Cardiac muscle cell (in vitro differentiated cells and primary cell): ENCODE data around the gene TPD52L2. TPM values are rescaled to one million over a fixed set of nuclear protein-coding genes. Genes with fewer than 3 reads are reported as not detected.
"Not testable (repeated sequence)": the region's sequence is repeated elsewhere in the genome, so short reads cannot be mapped to it uniquely, and the experiment has no call there.

Source experiments
- DNase-seq, 2 donors: peaks; one replicate each; pipeline versions ENCODE4 v3.0.0 to v3.0.0-alpha.2; 2010 to 2017; ENCODE audit warnings: low read depth in 1 of 2, low spot score in 1 of 2
- H3K27ac ChIP-seq: fragments of 200-600 bp; sonication (generic); 2 replicates; pipeline ENCODE4 v1.5.1; 2016
- H3K27me3 ChIP-seq: fragments of 200-600 bp; sonication (generic); 2 replicates; pipeline ENCODE4 v1.6.0; 2016; ENCODE audit warnings: control low read depth
- H3K36me3 ChIP-seq: fragments of 200-600 bp; sonication (generic); 2 replicates; pipeline ENCODE4 v1.5.1; 2016; ENCODE audit warnings: control low read depth
- H3K4me1 ChIP-seq: fragments of 200-600 bp; sonication (generic); 2 replicates; pipeline ENCODE4 v1.8.1; 2017; ENCODE audit warnings: low read depth, mild to moderate bottlenecking, mixed run types
- H3K4me3 ChIP-seq: fragments of 200-600 bp; sonication (generic); 2 replicates; pipeline ENCODE4 v1.5.1; 2016; ENCODE audit warnings: mild to moderate bottlenecking
- H3K9me3 ChIP-seq: fragments of 200-600 bp; sonication (generic); 2 replicates; pipeline ENCODE4 v1.5.1; 2017; ENCODE audit warnings: low read depth, mild to moderate bottlenecking, control low read depth
- polyA plus RNA-seq: library from polyadenylated mRNA; unstranded; fragments of >200 nt; fragmentation: Nextera tagmentation; extraction: Ambion mirVana; gene quantifications from 2 replicates; pipeline ENCODE4 v1.2.1, GENCODE V29; 2016
- total RNA-seq: library from RNA; depleted of rRNA; stranded (reverse); fragments of >200 nt; gene quantifications from 2 replicates; pipeline ENCODE4 v1.2.3, GENCODE V29; 2016
- TF ChIP-seq, protein P1 (sequence below): IDR thresholded peaks from 2 replicates; pipeline ENCODE4 v1.5.1; 2012; ENCODE audit warnings: low read depth, mild to moderate bottlenecking, low read length

Gene TPD52L2
- total and polyA plus RNA-seq, 2 experiments from 2014 or later, result 103 to 114 TPM

DNA sequence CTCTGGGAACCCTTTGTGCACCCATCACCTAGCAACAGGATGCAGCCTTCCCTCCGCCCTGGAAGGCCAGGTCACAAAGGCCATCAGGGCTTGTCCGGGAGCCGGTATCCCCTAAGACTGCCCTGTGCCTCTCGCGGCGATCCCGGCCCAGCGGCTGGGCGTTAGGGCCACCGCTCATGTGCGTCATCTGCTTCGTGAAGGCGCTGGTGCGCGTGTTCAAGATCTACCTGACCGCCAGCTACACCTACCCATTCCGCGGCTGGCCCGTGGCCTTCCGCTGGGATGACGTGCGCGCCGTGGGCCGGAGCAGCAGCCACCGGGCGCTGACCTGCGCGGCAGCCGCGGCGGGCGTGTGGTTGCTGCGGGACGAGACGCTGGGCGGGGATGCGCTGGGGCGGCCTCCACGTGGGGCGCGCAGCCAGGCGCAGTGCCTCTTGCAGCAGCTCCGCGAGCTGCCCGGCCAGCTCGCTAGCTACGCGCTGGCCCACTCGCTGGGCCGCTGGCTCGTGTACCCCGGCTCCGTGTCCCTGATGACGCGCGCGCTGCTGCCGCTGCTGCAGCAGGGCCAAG, 3.6 kb upstream of the TPD52L2 start, which contains the start of gene ABHD16B:
Gene ABHD16B (plus strand): TSS at position 134 of the 570 bp plus-strand sequence. CDS start 43 bp downstream, at position 177.
- TF ChIP-seq, protein P1, sequence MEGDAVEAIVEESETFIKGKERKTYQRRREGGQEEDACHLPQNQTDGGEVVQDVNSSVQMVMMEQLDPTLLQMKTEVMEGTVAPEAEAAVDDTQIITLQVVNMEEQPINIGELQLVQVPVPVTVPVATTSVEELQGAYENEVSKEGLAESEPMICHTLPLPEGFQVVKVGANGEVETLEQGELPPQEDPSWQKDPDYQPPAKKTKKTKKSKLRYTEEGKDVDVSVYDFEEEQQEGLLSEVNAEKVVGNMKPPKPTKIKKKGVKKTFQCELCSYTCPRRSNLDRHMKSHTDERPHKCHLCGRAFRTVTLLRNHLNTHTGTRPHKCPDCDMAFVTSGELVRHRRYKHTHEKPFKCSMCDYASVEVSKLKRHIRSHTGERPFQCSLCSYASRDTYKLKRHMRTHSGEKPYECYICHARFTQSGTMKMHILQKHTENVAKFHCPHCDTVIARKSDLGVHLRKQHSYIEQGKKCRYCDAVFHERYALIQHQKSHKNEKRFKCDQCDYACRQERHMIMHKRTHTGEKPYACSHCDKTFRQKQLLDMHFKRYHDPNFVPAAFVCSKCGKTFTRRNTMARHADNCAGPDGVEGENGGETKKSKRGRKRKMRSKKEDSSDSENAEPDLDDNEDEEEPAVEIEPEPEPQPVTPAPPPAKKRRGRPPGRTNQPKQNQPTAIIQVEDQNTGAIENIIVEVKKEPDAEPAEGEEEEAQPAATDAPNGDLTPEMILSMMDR, result no peak
- no peak within 1 kb of the TSS for H3K27ac ChIP-seq
- no peaks in the 10 kb centered on the region for H3K36me3 ChIP-seq
- H3K9me3 ChIP-seq, result no peaks in the 10 kb centered on the region
- H3K4me1 ChIP-seq, result peaks cover 32% of the 10 kb centered on the region
- no peaks in the 10 kb centered on the region for H3K27me3 ChIP-seq
- H3K4me3 ChIP-seq, result no peak within 1 kb of the TSS
- DNase-seq, result no peak

DNA sequence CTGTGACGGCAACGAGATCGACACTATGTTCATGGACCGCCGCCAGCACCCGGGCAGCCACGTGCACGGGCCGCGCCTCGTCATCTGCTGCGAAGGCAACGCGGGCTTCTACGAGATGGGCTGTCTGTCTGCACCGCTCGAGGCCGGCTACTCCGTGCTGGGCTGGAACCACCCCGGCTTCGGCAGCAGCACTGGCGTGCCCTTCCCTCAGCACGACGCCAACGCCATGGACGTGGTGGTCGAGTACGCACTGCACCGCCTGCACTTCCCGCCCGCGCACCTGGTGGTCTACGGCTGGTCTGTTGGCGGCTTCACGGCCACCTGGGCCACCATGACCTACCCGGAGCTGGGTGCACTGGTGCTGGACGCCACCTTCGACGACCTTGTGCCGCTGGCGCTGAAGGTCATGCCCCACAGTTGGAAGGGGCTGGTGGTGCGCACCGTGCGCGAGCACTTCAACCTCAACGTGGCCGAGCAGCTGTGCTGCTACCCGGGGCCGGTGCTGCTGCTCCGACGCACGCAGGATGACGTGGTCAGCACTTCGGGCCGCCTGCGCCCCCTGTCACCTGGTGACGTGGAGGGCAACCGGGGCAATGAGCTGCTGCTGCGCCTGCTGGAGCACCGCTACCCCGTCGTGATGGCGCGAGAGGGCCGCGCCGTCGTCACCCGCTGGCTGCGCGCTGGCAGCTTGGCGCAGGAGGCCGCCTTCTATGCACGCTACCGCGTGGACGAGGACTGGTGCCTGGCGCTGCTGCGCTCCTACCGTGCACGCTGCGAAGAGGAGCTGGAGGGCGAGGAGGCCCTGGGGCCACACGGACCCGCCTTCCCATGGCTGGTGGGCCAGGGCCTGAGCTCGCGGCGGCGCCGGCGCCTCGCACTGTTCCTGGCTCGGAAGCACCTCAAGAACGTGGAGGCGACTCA, 2.8 kb upstream of the TPD52L2 start:
- no peak overlapping the region for H3K27ac ChIP-seq
- DNase-seq, result no peak
- H3K36me3 ChIP-seq, result no peaks in the 10 kb centered on the region
- TF ChIP-seq, protein P1, result no peak
- H3K27me3 ChIP-seq, result no peaks in the 10 kb centered on the region
- peaks cover 27% of the 10 kb centered on the region for H3K4me1 ChIP-seq
- no peak overlapping the region for H3K4me3 ChIP-seq
- no peaks in the 10 kb centered on the region for H3K9me3 ChIP-seq

DNA sequence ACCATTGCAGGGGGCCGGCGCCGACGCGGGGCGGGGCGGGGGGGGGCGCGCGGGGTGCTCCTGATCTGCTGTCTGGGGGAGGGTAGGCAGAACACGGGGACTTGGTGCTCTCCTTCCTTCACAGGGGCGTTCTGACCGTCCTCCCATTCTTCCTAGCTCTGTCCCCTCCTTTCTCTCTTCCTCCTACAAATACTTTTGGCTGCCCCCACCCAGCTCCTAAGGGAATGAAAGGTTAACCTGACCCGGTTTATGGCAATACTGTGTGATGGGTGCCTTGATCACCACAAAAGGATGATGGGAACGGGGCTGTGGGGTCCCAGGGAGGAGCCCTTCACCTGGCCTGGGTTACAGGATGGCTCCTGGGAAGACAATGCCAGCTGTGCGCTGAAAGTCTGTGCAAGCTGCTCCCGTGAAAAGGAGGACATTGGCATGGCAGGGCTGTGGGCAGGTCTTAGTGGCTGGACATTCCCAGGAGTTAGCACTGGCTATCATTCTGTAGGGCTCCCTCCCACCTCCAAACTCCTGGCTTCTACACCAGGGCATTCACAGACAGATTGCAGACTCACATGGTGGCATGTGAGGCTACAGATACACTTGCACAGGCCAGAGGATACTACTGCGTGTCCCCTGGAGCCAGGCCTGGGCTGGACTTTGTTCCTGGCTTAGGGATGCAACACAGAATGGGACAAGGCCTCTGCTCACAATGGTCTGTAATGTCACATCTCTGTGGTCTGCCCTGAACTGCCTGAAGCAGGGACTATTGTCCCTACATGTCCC, 1.9 kb upstream of the TPD52L2 start:
- Histone ChIP-seq H3K4me3 (no peak overlapping the region), H3K9me3 (no peaks in the 10 kb centered on the region), H3K4me1 (peaks cover 20% of the 10 kb centered on the region)

DNA sequence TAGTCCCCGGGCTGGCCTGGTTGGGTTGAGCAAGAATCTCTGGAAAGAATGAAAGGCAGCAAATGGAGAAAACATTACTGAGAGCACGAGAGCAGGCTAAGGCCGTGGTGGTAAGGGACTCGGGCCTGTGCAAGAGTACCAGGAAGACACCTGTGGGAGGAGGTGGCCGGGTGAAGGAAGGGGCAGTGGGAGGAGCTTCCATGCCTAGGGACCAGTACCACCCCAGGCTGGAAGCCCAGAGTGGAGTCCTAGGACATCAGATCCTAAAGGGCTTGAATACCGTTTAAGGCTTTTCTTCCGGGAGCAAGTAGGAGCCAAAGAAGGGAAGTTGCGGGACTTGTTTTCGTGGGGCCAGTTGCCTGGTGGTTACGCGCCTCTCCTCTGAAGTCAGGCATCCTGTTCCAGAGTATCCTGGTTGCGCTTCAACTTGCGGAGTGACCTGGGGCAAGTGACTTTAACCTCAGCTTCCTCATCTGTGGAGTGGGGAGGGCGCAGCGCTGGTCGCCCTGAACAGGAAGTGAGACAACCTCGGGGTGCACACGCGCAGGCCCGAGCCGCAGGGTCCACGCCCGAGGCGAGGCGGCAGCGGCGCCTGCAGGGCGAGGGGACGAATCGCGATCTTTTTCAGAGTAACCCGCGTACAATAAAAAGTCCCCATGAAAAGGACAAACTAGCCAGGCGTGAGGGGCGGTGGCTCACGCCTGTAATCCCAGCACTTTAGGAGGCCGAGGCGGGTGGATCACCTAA, 1.1 kb upstream of the TPD52L2 start:
- Histone ChIP-seq H3K9me3 (no peaks in the 10 kb centered on the region), H3K4me1 (peaks cover 12% of the 10 kb centered on the region), H3K36me3 (peaks cover 3% of the 10 kb centered on the region), H3K4me3 (peak overlapping the region; percentile 79), H3K27ac (peak overlapping the region; percentile 62), H3K27me3 (no peaks in the 10 kb centered on the region)
- TF ChIP-seq, protein P1, result peak; percentile 63
- DNase-seq, result peak; percentile 85

More for the DNA sequence above, 1.9 kb upstream of the TPD52L2 start:
- peak overlapping the region; percentile 62 for H3K27ac ChIP-seq
- TF ChIP-seq, protein P1, result no peak
- DNase-seq, result no peak
- H3K27me3 ChIP-seq, result no peaks in the 10 kb centered on the region
- no peaks in the 10 kb centered on the region for H3K36me3 ChIP-seq

GRCh38 chr20:63864545-63864977, 509 bp upstream of the TPD52L2 start:
- H3K4me1 ChIP-seq, result peaks cover 9% of the 10 kb centered on the region
- no peak for DNase-seq
- H3K36me3 ChIP-seq, result peaks cover 9% of the 10 kb centered on the region
- no peaks in the 10 kb centered on the region for H3K9me3 ChIP-seq
- no peaks in the 10 kb centered on the region for H3K27me3 ChIP-seq
- TF ChIP-seq, protein P1, result no peak
- H3K27ac ChIP-seq, result peak overlapping the region; percentile 62
- H3K4me3 ChIP-seq, result peak overlapping the region; percentile 79

- H3K4me3 ChIP-seq, H3K9me3 ChIP-seq, H3K27me3 ChIP-seq, DNase-seq, H3K27ac ChIP-seq, H3K4me1 ChIP-seq: not testable (repeated sequence)
- H3K36me3 ChIP-seq, result peaks cover 17% of the 10 kb centered on the region
Measured at GRCh38 chr20:63867042-63867441, 2.0 kb downstream of the TPD52L2 start.
